BJ (cell line): ENCODE results near the gene AFF4. TPM values are rescaled to one million over a fixed set of nuclear protein-coding genes. Genes with fewer than 3 reads are reported as not detected.

Experiments used
- CTCF ChIA-PET: fragments of 350-600 bp; formaldehyde crosslinking; extraction: SDS; loops from one replicate; lab custom pipeline; 2021; ENCODE audit warnings: antibody characterized with exemption, inconsistent platforms; lab: Yijun Ruan, JAX
- POLR2A ChIA-PET: fragments of 300-600 bp; sonication (Branson Sonifier 250); formaldehyde crosslinking; extraction: SDS; loops from one replicate; lab custom pipeline; 2021; ENCODE audit warnings: antibody characterized with exemption; lab: Charles Lee
- DNase-seq: peaks from one replicate; pipeline ENCODE4 v3.0.0-alpha.2; 2011; ENCODE audit warnings: low read depth
- H3K27me3 ChIP-seq: 2 replicates; pipeline ENCODE4 v1.6.0; 2011; ENCODE audit warnings: low read length; ENCODE audit not compliant: control insufficient read depth, insufficient read depth
- H3K36me3 ChIP-seq: 2 replicates; pipeline ENCODE4 v1.5.1; 2011; ENCODE audit warnings: low read length; ENCODE audit not compliant: control insufficient read depth, insufficient read depth
- H3K4me3 ChIP-seq: 2 replicates; pipeline ENCODE4 v1.5.1; 2011; ENCODE audit warnings: low read depth, mild to moderate bottlenecking, control low read depth, low read length
- CTCF ChIP-seq: IDR thresholded peaks from 2 replicates; pipeline ENCODE4 v1.5.1; 2011; ENCODE audit warnings: low read depth, mild to moderate bottlenecking, control low read depth, inconsistent platforms, low read length, moderate library complexity; ENCODE audit not compliant: insufficient read depth
- polyA plus RNA-seq: library from polyadenylated mRNA; depleted of rRNA; stranded (reverse); fragments of >200 nt; gene quantifications from 2 replicates; pipeline ENCODE4 v1.2.3, GENCODE V29; 2011

AFF4 gene
- polyA plus RNA-seq, 1 experiment, result 42.5 TPM

DNA sequence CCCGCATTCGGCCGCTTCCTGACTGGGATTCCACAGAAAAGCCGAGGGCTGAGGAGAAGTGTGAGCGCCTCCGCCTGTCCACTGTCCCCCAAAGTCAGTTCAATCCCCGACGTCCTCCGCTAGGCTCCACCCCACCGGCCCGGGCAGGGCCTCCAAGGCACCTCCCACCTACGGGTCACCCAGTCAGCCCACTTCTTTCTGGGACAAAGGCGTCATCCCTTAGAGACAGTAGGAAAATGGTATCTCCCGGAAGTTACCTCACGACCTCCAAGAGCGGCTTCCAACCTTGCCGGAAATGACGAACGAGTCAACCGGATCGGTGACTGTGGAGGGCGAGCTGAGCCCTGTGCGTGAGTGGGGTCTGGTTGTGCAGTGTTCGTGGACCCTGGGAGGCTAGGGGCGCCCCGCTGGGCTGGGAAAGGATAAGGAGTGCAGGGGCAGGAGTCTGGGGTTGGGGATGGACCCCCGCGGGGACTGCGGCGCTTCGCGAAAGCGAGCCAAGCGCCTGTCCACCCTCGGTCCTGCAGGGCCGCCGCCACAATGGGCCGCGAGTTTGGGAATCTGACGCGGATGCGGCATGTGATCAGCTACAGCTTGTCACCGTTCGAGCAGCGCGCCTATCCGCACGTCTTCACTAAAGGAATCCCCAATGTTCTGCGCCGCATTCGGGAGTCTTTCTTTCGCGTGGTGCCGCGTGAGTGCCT, 96.9 kb downstream of the AFF4 start, which contains the start of the genes GDF9 and UQCRQ:
GDF9 (minus strand) TSS at position 128 of the 704 bp plus-strand sequence. CDS start 1,936 bp downstream, outside the sequence.
UQCRQ (plus strand) TSS at position 301 of the 704 bp plus-strand sequence; CDS start at position 541, 240 bp downstream.
- DNase-seq, result peak; percentile 97
- H3K4me3 ChIP-seq, result peak within 1 kb of the TSS; percentile 79
- no peaks in the 10 kb centered on the region; the same call in 1 of the 2 replicates for H3K27me3 ChIP-seq
- CTCF ChIA-PET, result interaction anchor here (0.6 to 11.5 kb wide), 7 partner anchors 13 to 120 kb away, joined by 3 to 71 read pairs (median 12); partner anchors contain the start of genes CCNI2 and SHROOM1
- POLR2A ChIA-PET, result no interaction called here
- TF ChIP-seq CTCF, result peak; percentile 47
- H3K36me3 ChIP-seq, result peaks cover 5% of the 10 kb centered on the region; the same call in 1 of the 2 replicates

DNA sequence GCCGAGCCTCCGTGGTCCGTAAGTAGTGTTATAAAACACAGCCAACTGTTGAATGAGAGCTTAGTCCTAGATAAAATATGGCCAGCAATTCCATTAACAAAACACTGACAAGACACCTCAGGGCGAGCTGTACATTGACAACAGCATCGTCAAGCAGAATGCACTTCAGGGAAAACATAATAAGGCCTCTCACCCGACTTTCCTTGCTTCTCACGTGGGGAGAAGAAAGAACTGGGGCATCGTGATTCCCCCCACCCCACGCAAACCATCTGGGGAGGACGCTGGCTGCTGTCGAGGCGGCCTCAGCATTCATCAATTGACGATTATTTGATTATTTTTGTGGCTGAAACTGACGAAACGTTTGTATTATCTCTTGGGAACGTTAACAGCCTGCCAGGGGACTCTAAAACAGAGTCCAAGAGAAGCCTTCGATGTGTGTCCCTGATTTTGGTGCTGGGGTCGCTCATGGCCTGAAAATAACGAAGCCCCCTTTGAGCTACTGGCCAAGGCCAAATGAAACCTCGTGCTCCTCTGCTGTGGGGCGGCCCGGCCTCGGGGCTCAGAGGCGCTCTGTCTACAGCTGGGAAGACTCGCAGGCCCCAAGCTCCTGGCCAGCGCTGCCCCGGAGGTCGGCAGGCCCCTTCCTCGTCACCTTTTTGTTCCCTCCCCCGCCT, 97.6 kb downstream of the AFF4 start:
- H3K4me3 ChIP-seq, result peak overlapping the region; percentile 79
- H3K27me3 ChIP-seq, result no peaks in the 10 kb centered on the region; the same call in 1 of the 2 replicates
- DNase-seq, result no peak
- TF ChIP-seq CTCF, result no peak
- CTCF ChIA-PET, result interaction anchor here (1.1 to 11.5 kb wide), 7 partner anchors 12 to 119 kb away, joined by 3 to 71 read pairs (median 12); partner anchors contain the start of genes CCNI2 and SHROOM1
- POLR2A ChIA-PET, result no interaction called here
- H3K36me3 ChIP-seq, result peaks cover 5% of the 10 kb centered on the region; the same call in 1 of the 2 replicates

DNA sequence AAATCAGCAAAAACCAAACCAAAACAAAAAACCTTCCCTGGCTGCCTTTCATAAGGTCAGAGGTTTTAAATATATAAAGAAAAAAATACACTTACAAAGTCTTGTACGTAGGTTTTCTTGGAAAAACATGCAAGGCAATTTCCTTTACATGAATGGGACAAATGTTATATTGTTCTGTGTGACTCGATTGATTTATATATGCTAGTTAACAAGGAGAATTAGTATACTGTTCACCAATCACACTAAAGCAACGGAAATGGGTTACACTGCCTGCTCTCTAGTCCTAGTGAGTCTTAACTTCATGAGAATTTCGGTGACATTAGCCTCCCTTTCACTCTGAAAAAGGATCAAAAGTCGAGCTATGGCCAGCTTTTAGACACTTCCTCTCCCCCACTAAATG, 102.7 kb downstream of the AFF4 start:
- no peak for TF ChIP-seq CTCF
- POLR2A ChIA-PET, result no interaction called here

DNA sequence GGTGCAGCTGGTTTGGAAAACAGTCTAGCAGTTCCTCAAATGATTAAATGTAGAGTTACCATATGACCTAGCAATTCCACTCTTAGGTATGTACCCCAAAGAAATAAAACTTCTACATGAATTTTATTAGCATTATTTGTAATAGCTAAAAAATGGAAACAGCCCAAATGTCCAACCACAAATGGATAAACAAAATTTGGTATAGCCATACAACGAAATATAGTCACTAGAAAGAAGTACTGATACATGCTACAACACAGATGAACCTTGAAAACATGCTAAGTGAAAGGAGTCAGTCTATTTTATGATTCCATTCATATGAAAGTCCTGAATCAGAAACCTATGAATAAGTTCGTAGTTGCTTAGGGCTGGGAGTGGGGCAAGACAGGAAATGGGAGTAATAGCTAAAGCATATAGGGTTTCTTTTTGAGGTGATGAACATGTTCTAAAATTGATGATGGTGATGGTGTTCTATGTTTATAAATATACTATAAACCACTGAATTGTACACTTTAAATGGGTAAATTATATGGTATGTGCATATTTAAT, 103.5 kb downstream of the AFF4 start:
- no peak for TF ChIP-seq CTCF
- CTCF ChIA-PET, result interaction anchor here (1.6 to 11.5 kb wide), 2 partner anchors 10 to 30 kb away, joined by 5 to 71 read pairs; partner anchors contain the start of gene SHROOM1
- DNase-seq, result no peak
- no peak overlapping the region for H3K4me3 ChIP-seq
- POLR2A ChIA-PET, result no interaction called here
- no peaks in the 10 kb centered on the region; the same call in 1 of the 2 replicates for H3K27me3 ChIP-seq
- H3K36me3 ChIP-seq, result no peaks in the 10 kb centered on the region

More for the DNA sequence above, 102.7 kb downstream of the AFF4 start:
- CTCF ChIA-PET, result interaction anchor here (1.0 to 11.5 kb wide), 4 partner anchors 14 to 40 kb away, joined by 3 to 71 read pairs (median 6); partner anchors contain the start of gene SHROOM1
- DNase-seq, result no peak
- Histone ChIP-seq H3K36me3 (no peaks in the 10 kb centered on the region), H3K27me3 (no peaks in the 10 kb centered on the region; the same call in 1 of the 2 replicates), H3K4me3 (no peak overlapping the region)
